ENCODE data around the gene ZSCAN4. TPM values are rescaled to one million over a fixed set of nuclear protein-coding genes. Genes with fewer than 3 reads are reported as not detected.
A peak's percentile ranks its signal among the peaks of the same experiment; 100 is the strongest.

The ZSCAN4 gene
- total RNA-seq, 4 donors from 2014 or later = not detected

GRCh38 chr19:57688011-57688763 lies 19.5 kb downstream of the ZSCAN4 start:
- Histone ChIP-seq H3K9me3 (peaks cover 2 to 95% (median 2%) of the 10 kb centered on the region in 3 donors), H3K4me3 (no peak overlapping the region), H3K27me3 (no peaks in the 10 kb centered on the region), H3K4me1 (peaks cover 0 to 13% (median 3%) of the 10 kb centered on the region in 3 donors), H3K27ac (no peak overlapping the region), H3K36me3 (peaks cover 0 to 75% of the 10 kb centered on the region in 2 donors)
- no peak for ATAC-seq
- 95 to 96% methylated on average over 5 to 6 of the region's 6 CpGs for WGBS, 2 donors (ENCODE audit: low coverage in 1 of 2)
- TF ChIP-seq EP300 (IDR thresholded peaks at IDR 0.05) (no peak), CTCF (IDR thresholded peaks at IDR 0.05) (no peak), POLR2A (IDR thresholded peaks at IDR 0.05) (no peak), POLR2AphosphoS5 (IDR thresholded peaks at IDR 0.05) (no peak)

- Histone ChIP-seq H3K4me1 (no peaks in the 10 kb centered on the region), H3K36me3 (peaks cover 0 to 72% of the 10 kb centered on the region in 2 donors), H3K9me3 (peaks cover 2 to 95% (median 2%) of the 10 kb centered on the region in 3 donors), H3K27ac (no peak overlapping the region), H3K4me3 (no peak overlapping the region), H3K27me3 (no peaks in the 10 kb centered on the region)
- no peak for ATAC-seq
- 94 to 100% methylated on average over 2 to 3 of the region's 3 CpGs for WGBS, 2 donors (ENCODE audit: low coverage in 1 of 2)
- TF ChIP-seq EP300 (IDR thresholded peaks at IDR 0.05) = no peak
- no peak for TF ChIP-seq POLR2AphosphoS5 (IDR thresholded peaks at IDR 0.05)
- no peak for TF ChIP-seq CTCF (IDR thresholded peaks at IDR 0.05)
- TF ChIP-seq POLR2A (IDR thresholded peaks at IDR 0.05) = no peak
Observed at GRCh38 chr19:57689750-57690149, 21.0 kb downstream of the ZSCAN4 start.

- Histone ChIP-seq H3K36me3 (peaks cover 0 to 86% of the 10 kb centered on the region in 2 donors), H3K27me3 (no peaks in the 10 kb centered on the region), H3K27ac (no peak overlapping the region), H3K4me1 (peaks cover 0 to 23% (median 0%) of the 10 kb centered on the region in 3 donors), H3K9me3 (peaks cover 0 to 90% (median 0%) of the 10 kb centered on the region in 3 donors), H3K4me3 (no peak overlapping the region)
- 90 to 92% methylated on average over 2 to 3 of the region's 6 CpGs for WGBS, 2 donors (ENCODE audit: low coverage in 1 of 2)
- ATAC-seq = no peak
- TF ChIP-seq CTCF (IDR thresholded peaks at IDR 0.05) = no peak
- no peak for TF ChIP-seq EP300 (IDR thresholded peaks at IDR 0.05)
Observed at GRCh38 chr19:57701625-57702024, 32.9 kb downstream of the ZSCAN4 start.

- TF ChIP-seq EP300 (IDR thresholded peaks at IDR 0.05) = no peak
- Histone ChIP-seq H3K4me3 (no peak overlapping the region), H3K27ac (no peak overlapping the region), H3K9me3 (peaks cover 0 to 100% (median 0%) of the 10 kb centered on the region in 3 donors), H3K4me1 (peaks cover 0 to 41% (median 0%) of the 10 kb centered on the region in 3 donors), H3K27me3 (no peaks in the 10 kb centered on the region), H3K36me3 (peaks cover 0 to 52% of the 10 kb centered on the region in 2 donors)
- WGBS, 2 donors (ENCODE audit: low coverage in 1 of 2) = 100% methylated on average over 1 of the region's 1 CpG; no CpG with 5 or more reads in 1 of the 2 donors
- ATAC-seq = no peak
Observed at GRCh38 chr19:57706346-57706745, 37.6 kb downstream of the ZSCAN4 start.

- peak; percentile 79 for ATAC-seq
Observed at GRCh38 chr19:57708641-57709361, 40.1 kb downstream of the ZSCAN4 start, which contains the start of gene ZNF154. ZNF154 (minus strand) TSS chr19:57709204; CDS start chr19:57708971, 233 bp downstream.

More at GRCh38 chr19:57708641-57709361, 40.1 kb downstream of the ZSCAN4 start, which contains the start of gene ZNF154:
- peaks cover 0 to 32% of the 10 kb centered on the region in 2 donors for H3K36me3 ChIP-seq
- H3K4me3 ChIP-seq = peak within 1 kb of the TSS; percentile 67 to 71
- no peak for TF ChIP-seq EP300 (IDR thresholded peaks at IDR 0.05)
- no peak for TF ChIP-seq CTCF (IDR thresholded peaks at IDR 0.05)
- TF ChIP-seq POLR2A (IDR thresholded peaks at IDR 0.05) = no peak
- TF ChIP-seq POLR2AphosphoS5 (IDR thresholded peaks at IDR 0.05) = no peak
- H3K4me1 ChIP-seq = peaks cover 0 to 41% (median 0%) of the 10 kb centered on the region in 3 donors
- H3K9me3 ChIP-seq = peaks cover 0 to 100% (median 0%) of the 10 kb centered on the region in 3 donors
- H3K27me3 ChIP-seq = no peaks in the 10 kb centered on the region
- 0 to 3% methylated on average over 7 to 12 of the region's 53 CpGs for WGBS, 2 donors (ENCODE audit: low coverage in 1 of 2)
- H3K27ac ChIP-seq = peak within 1 kb of the TSS; percentile 75 to 92 (median 86)
